ENCODE data around the gene PRXL2C.
A peak's percentile ranks its signal among the peaks of the same experiment; 100 is the strongest.

- no peak for TF ChIP-seq BHLHE40 (IDR thresholded peaks at IDR 0.05; ENCODE audit: low read length)
- no peak for TF ChIP-seq USF2 (IDR thresholded peaks at IDR 0.05; ENCODE audit: low read depth, low read length)
- TF ChIP-seq USF2 (CRISPR knock-in tag; IDR thresholded peaks at IDR 0.05; ENCODE audit: borderline replicate concordance), result no peak
- no peak for TF ChIP-seq ZNF251 (CRISPR knock-in tag; IDR thresholded peaks at IDR 0.05)
- no peak for TF ChIP-seq POLR2A (IDR thresholded peaks at IDR 0.05; ENCODE audit: insufficient read depth in 1 of 2, low read depth in 2 of 2, low read length in 2 of 2)
- no peak for TF ChIP-seq NFYB (CRISPR knock-in tag; IDR thresholded peaks at IDR 0.05)
- peak; percentile 39; the same call in 1 of the 2 replicates for TF ChIP-seq CTCF (CRISPR knock-in tag; IDR thresholded peaks at IDR 0.05)
- TF ChIP-seq ZNF12 (CRISPR knock-in tag; IDR thresholded peaks at IDR 0.05), result no peak
- TF ChIP-seq MAX (IDR thresholded peaks at IDR 0.05), result no peak
- no peak for TF ChIP-seq ZBTB39 (CRISPR knock-in tag; IDR thresholded peaks at IDR 0.05)
- no peak for TF ChIP-seq DPF2 (CRISPR knock-in tag; IDR thresholded peaks at IDR 0.05; ENCODE audit: borderline replicate concordance, low read depth)
- TF ChIP-seq E2F2 (CRISPR knock-in tag; IDR thresholded peaks at IDR 0.05; ENCODE audit: borderline replicate concordance), result no peak
Measured at GRCh38 chr9:96667363-96667728, 12.2 kb upstream of the PRXL2C start.
